GM23338 (cell line): ENCODE data around the gene TAAR2. TPM values are rescaled to one million over a fixed set of nuclear protein-coding genes. Genes with fewer than 3 reads are reported as not detected.
A peak's percentile ranks its signal among the peaks of the same experiment; 100 is the strongest.

Experiments used
- ATAC-seq: fragments of 200-7000 bp; cut with Tn5 transposase; 3 replicates; pipeline ENCODE4 v1.9.1; 2020
- DNase-seq: peaks from one replicate; pipeline ENCODE4 v3.0.0-alpha.2; 2015; ENCODE audit warnings: low spot score
- H2AFZ ChIP-seq: fragments of 200-600 bp; sonication (generic); 2 replicates; pipeline ENCODE4 v1.8.0; 2016; ENCODE audit warnings: antibody characterized with exemption, mild to moderate bottlenecking, moderate library complexity
- H3F3A ChIP-seq: fragments of 200-600 bp; sonication (generic); replicated peaks from 2 replicates; pipeline ENCODE4 v1.8.0; 2017; ENCODE audit warnings: antibody characterized with exemption, mixed run types, low read depth
- H3K27ac ChIP-seq: fragments of 200-600 bp; sonication (generic); 2 replicates; pipeline ENCODE4 v1.6.1; 2016; ENCODE audit warnings: low read depth
- H3K27me3 ChIP-seq: fragments of 200-600 bp; sonication (generic); 2 replicates; pipeline ENCODE4 v1.8.0; 2016; ENCODE audit warnings: mild to moderate bottlenecking, mixed run types, moderate library complexity; ENCODE audit not compliant: insufficient read depth
- H3K36me3 ChIP-seq: fragments of 200-600 bp; sonication (generic); 2 replicates; pipeline ENCODE4 v1.8.0; 2016; ENCODE audit warnings: mild to moderate bottlenecking; ENCODE audit not compliant: insufficient read depth
- H3K4me1 ChIP-seq: fragments of 200-600 bp; sonication (generic); 2 replicates; pipeline ENCODE4 v1.8.0; 2016; ENCODE audit warnings: mild to moderate bottlenecking, moderate library complexity; ENCODE audit not compliant: insufficient read depth
- H3K4me2 ChIP-seq: fragments of 200-600 bp; sonication (generic); 2 replicates; pipeline ENCODE4 v1.7.1; 2017; ENCODE audit warnings: mixed run types
- H3K4me3 ChIP-seq: fragments of 200-600 bp; sonication (generic); 2 replicates; pipeline ENCODE4 v1.6.1; 2016; ENCODE audit warnings: mixed run types
- H3K79me2 ChIP-seq: fragments of 200-600 bp; sonication (generic); replicated peaks from 2 replicates; pipeline ENCODE4 v1.8.0; 2017; ENCODE audit warnings: mild to moderate bottlenecking; ENCODE audit not compliant: insufficient read depth
- H3K9me2 ChIP-seq: fragments of 200-600 bp; sonication (generic); 2 replicates; pipeline ENCODE4 v1.8.0; 2017; ENCODE audit not compliant: insufficient read depth
- H4K20me1 ChIP-seq: fragments of 200-600 bp; sonication (generic); replicated peaks from 2 replicates; pipeline ENCODE4 v1.8.0; 2017; ENCODE audit warnings: mild to moderate bottlenecking; ENCODE audit not compliant: insufficient read depth
- H3K27ac Mint-ChIP-seq: 2 replicates; pipeline ENCODE4 v1.8.0; 2020; ENCODE audit warnings: inconsistent platforms, mild to moderate bottlenecking, moderate library complexity, mixed read lengths
- H3K27me3 Mint-ChIP-seq: 3 replicates; pipeline ENCODE4 v1.8.0; 2022; ENCODE audit warnings: low read depth, mild to moderate bottlenecking, moderate library complexity, mixed read lengths, inconsistent platforms; ENCODE audit not compliant: insufficient read depth, poor library complexity
- H3K36me3 Mint-ChIP-seq: 3 replicates; pipeline ENCODE4 v1.8.0; 2021; ENCODE audit warnings: low read depth, mild to moderate bottlenecking, inconsistent platforms, moderate library complexity, mixed read lengths
- H3K4me1 Mint-ChIP-seq: 3 replicates; pipeline ENCODE4 v1.8.0; 2020; ENCODE audit warnings: mild to moderate bottlenecking, inconsistent platforms, mixed read lengths
- H3K4me3 Mint-ChIP-seq: 3 replicates; pipeline ENCODE4 v1.8.0; 2021; ENCODE audit warnings: moderate library complexity, mild to moderate bottlenecking, inconsistent platforms, mixed read lengths
- H3K9me3 Mint-ChIP-seq: 3 replicates; pipeline ENCODE4 v1.8.0; 2020; ENCODE audit warnings: moderate library complexity, mild to moderate bottlenecking, inconsistent platforms, mixed read lengths
- CREB1 ChIP-seq: fragments of 250-450 bp; sonication (Bioruptor Pico); IDR thresholded peaks from 2 replicates; pipeline ENCODE4 v1.5.0; 2020; ENCODE audit warnings: low read depth, mild to moderate bottlenecking, moderate library complexity
- EZH2phosphoT487 ChIP-seq: fragments of 200-600 bp; sonication (generic); IDR thresholded peaks from one replicate; pipeline ENCODE4 v1.8.1; 2018; ENCODE audit warnings: antibody characterized with exemption; ENCODE audit not compliant: unreplicated experiment
- JUNB ChIP-seq: IDR thresholded peaks from one replicate; pipeline ENCODE4 v1.6.1; 2016; ENCODE audit warnings: antibody characterized with exemption; ENCODE audit not compliant: unreplicated experiment
- POLR2AphosphoS5 ChIP-seq: IDR thresholded peaks from 2 replicates; pipeline ENCODE4 v1.6.1; 2016; ENCODE audit warnings: antibody characterized with exemption, low read depth
- ZNF114 ChIP-seq: fragments of 250-450 bp; sonication (Bioruptor Pico); IDR thresholded peaks from 2 replicates; pipeline ENCODE4 v1.5.0; 2020; ENCODE audit warnings: mild to moderate bottlenecking, moderate library complexity
- ZNF331 ChIP-seq: fragments of 250-450 bp; sonication (Bioruptor Pico); IDR thresholded peaks from 2 replicates; pipeline ENCODE4 v1.5.0; 2020; ENCODE audit warnings: low read depth, mild to moderate bottlenecking, moderate library complexity
- polyA plus RNA-seq: library from polyadenylated mRNA; unstranded; fragments of >200 nt; fragmentation: Nextera tagmentation; extraction: Ambion mirVana; gene quantifications from 2 replicates; pipeline ENCODE4 v1.2.1, GENCODE V29; 2016
- total RNA-seq: library from RNA; depleted of rRNA; stranded (reverse); fragments of >200 nt; shearing (Covaris generic); gene quantifications from 2 replicates; pipeline ENCODE4 v1.2.3, GENCODE V29; 2014
- TF ChIP-seq, protein P1 (sequence below): fragments of 250-450 bp; sonication (Bioruptor Pico); IDR thresholded peaks from 2 replicates; pipeline ENCODE4 v1.5.0; 2020; ENCODE audit warnings: mild to moderate bottlenecking, moderate library complexity
- TF ChIP-seq, protein P2 (sequence below): IDR thresholded peaks from 2 replicates; pipeline ENCODE4 v1.6.1; 2016; ENCODE audit warnings: antibody characterized with exemption

TAAR2 gene
- total and polyA plus RNA-seq, 2 experiments from 2014 or later = not detected

DNA sequence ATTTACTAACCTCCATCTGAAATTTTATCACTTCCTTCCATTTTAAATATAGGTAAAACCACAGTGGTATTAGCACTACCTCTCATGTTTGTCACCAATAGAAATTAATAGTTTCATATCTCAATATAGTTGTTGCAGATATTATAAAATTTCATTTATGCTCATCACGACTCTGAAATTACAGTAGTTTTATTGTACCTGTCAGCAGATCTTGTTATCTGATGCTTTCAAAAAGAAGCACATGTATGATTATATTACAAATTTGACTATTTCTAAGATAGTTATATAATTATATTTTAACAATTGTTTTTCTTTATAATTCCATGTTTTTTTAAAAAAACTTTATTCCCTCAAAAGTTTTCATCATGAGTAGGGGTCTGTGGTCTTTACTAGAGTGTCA, 39.4 kb downstream of the TAAR2 start (continued):
- TF ChIP-seq, protein P1, sequence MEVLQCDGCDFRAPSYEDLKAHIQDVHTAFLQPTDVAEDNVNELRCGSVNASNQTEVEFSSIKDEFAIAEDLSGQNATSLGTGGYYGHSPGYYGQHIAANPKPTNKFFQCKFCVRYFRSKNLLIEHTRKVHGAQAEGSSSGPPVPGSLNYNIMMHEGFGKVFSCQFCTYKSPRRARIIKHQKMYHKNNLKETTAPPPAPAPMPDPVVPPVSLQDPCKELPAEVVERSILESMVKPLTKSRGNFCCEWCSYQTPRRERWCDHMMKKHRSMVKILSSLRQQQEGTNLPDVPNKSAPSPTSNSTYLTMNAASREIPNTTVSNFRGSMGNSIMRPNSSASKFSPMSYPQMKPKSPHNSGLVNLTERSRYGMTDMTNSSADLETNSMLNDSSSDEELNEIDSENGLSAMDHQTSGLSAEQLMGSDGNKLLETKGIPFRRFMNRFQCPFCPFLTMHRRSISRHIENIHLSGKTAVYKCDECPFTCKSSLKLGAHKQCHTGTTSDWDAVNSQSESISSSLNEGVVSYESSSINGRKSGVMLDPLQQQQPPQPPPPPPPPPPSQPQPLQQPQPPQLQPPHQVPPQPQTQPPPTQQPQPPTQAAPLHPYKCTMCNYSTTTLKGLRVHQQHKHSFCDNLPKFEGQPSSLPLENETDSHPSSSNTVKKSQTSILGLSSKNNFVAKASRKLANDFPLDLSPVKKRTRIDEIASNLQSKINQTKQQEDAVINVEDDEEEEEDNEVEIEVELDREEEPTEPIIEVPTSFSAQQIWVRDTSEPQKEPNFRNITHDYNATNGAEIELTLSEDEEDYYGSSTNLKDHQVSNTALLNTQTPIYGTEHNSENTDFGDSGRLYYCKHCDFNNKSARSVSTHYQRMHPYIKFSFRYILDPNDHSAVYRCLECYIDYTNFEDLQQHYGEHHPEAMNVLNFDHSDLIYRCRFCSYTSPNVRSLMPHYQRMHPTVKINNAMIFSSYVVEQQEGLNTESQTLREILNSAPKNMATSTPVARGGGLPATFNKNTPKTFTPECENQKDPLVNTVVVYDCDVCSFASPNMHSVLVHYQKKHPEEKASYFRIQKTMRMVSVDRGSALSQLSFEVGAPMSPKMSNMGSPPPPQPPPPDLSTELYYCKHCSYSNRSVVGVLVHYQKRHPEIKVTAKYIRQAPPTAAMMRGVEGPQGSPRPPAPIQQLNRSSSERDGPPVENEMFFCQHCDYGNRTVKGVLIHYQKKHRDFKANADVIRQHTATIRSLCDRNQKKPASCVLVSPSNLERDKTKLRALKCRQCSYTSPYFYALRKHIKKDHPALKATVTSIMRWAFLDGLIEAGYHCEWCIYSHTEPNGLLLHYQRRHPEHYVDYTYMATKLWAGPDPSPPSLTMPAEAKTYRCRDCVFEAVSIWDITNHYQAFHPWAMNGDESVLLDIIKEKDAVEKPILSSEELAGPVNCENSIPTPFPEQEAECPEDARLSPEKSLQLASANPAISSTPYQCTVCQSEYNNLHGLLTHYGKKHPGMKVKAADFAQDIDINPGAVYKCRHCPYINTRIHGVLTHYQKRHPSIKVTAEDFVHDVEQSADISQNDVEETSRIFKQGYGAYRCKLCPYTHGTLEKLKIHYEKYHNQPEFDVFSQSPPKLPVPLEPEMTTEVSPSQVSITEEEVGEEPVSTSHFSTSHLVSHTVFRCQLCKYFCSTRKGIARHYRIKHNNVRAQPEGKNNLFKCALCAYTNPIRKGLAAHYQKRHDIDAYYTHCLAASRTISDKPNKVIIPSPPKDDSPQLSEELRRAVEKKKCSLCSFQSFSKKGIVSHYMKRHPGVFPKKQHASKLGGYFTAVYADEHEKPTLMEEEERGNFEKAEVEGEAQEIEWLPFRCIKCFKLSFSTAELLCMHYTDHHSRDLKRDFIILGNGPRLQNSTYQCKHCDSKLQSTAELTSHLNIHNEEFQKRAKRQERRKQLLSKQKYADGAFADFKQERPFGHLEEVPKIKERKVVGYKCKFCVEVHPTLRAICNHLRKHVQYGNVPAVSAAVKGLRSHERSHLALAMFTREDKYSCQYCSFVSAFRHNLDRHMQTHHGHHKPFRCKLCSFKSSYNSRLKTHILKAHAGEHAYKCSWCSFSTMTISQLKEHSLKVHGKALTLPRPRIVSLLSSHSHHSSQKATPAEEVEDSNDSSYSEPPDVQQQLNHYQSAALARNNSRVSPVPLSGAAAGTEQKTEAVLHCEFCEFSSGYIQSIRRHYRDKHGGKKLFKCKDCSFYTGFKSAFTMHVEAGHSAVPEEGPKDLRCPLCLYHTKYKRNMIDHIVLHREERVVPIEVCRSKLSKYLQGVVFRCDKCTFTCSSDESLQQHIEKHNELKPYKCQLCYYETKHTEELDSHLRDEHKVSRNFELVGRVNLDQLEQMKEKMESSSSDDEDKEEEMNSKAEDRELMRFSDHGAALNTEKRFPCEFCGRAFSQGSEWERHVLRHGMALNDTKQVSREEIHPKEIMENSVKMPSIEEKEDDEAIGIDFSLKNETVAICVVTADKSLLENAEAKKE (CRISPR knock-in tag) = no peak

DNA sequence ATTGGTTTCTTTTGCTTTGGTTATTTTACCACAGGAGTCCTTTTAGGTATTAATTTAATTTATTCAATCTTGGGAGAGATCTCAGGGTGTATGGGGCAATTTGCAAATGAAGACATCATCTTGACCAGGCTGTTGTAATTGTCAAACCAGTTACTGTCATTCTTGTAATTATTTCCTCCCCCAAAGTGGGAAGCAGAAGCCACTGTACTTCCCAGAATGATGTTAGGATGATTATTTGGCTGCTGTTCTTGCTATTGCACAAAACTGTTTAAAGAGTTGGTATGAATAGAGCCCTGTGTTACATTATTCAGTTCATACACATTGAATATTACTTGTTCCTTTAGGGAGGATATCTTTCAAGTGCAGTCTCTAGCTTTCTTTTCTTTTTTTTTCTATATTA, 52.3 kb downstream of the TAAR2 start:
- no peaks in the 10 kb centered on the region for H3K9me3 Mint-ChIP-seq
- DNase-seq = no peak
- H3K9me2 ChIP-seq = no peaks in the 10 kb centered on the region
- no peak overlapping the region for H2AFZ ChIP-seq
- no peak for TF ChIP-seq CREB1
- TF ChIP-seq ZNF331 = no peak
- TF ChIP-seq, protein P2, sequence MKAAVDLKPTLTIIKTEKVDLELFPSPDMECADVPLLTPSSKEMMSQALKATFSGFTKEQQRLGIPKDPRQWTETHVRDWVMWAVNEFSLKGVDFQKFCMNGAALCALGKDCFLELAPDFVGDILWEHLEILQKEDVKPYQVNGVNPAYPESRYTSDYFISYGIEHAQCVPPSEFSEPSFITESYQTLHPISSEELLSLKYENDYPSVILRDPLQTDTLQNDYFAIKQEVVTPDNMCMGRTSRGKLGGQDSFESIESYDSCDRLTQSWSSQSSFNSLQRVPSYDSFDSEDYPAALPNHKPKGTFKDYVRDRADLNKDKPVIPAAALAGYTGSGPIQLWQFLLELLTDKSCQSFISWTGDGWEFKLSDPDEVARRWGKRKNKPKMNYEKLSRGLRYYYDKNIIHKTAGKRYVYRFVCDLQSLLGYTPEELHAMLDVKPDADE = no peak
- no peak for TF ChIP-seq EZH2phosphoT487
- no peak for TF ChIP-seq ZNF114 (CRISPR knock-in tag)
- TF ChIP-seq POLR2AphosphoS5 = no peak
- no peak for TF ChIP-seq JUNB
- no peaks in the 10 kb centered on the region for H3K36me3 ChIP-seq
- H3K4me2 ChIP-seq = 0 out of 2 replicates have a peak overlapping the region, but pooled peaks have one; percentile 29
- no peaks in the 10 kb centered on the region for H3K79me2 ChIP-seq
- no peaks in the 10 kb centered on the region for H3K36me3 Mint-ChIP-seq
- H3K4me3 Mint-ChIP-seq = no peak overlapping the region
- H3K4me3 ChIP-seq = no peak overlapping the region
- H3K27ac Mint-ChIP-seq = peak overlapping the region; percentile 82; the same call in 1 of the 2 replicates
- H3F3A ChIP-seq = no peaks in the 10 kb centered on the region
- H3K4me1 ChIP-seq = peaks cover 31% of the 10 kb centered on the region
- H3K27me3 ChIP-seq = no peaks in the 10 kb centered on the region
- H4K20me1 ChIP-seq = no peaks in the 10 kb centered on the region
- peaks cover 3% of the 10 kb centered on the region for H3K27me3 Mint-ChIP-seq
- H3K27ac ChIP-seq = no peak overlapping the region
- peaks cover 37% of the 10 kb centered on the region for H3K4me1 Mint-ChIP-seq
- no peak for ATAC-seq
